Liver (tissue), 9 donors: ENCODE data around the gene CADPS. TPM values are rescaled to one million over a fixed set of nuclear protein-coding genes. Genes with fewer than 3 reads are reported as not detected.

Experiments used
- DNase-seq: peaks from one replicate; pipeline ENCODE4 v3.0.0-alpha.2; 2017; ENCODE audit warnings: low spot score
- H3K27ac ChIP-seq, 2 donors: one replicate each; pipeline ENCODE4 v1.7.0; 2013; ENCODE audit warnings: inconsistent platforms in 2 of 2, low read length in 2 of 2, control low read depth in 1 of 2, low read depth in 1 of 2, mild to moderate bottlenecking in 1 of 2
- H3K27me3 ChIP-seq, 4 donors: one replicate each; pipeline versions ENCODE4 v1.6.1 to v1.7.0; 2013; ENCODE audit warnings: low read length in 3 of 4, inconsistent platforms in 1 of 4, mild to moderate bottlenecking in 1 of 4, moderate library complexity in 1 of 4; ENCODE audit not compliant: control insufficient read depth in 4 of 4, insufficient read depth in 4 of 4
- H3K36me3 ChIP-seq, 4 donors: one replicate each; pipeline versions ENCODE4 v1.6.1 to v1.7.0; 2013; ENCODE audit warnings: low read length in 3 of 4, mild to moderate bottlenecking in 3 of 4, low read depth in 1 of 4, moderate library complexity in 1 of 4; ENCODE audit not compliant: control insufficient read depth in 4 of 4, insufficient read depth in 3 of 4
- H3K4me1 ChIP-seq, 4 donors: one replicate each; pipeline versions ENCODE4 v1.6.1 to v1.7.0; 2013; ENCODE audit warnings: low read length in 3 of 4, mild to moderate bottlenecking in 3 of 4, moderate library complexity in 1 of 4; ENCODE audit not compliant: control insufficient read depth in 4 of 4, insufficient read depth in 4 of 4
- H3K4me3 ChIP-seq, 3 donors: one replicate each; pipeline versions ENCODE4 v1.6.1 to v1.7.0; 2013; ENCODE audit warnings: low read length in 3 of 3, control low read depth in 1 of 3, low read depth in 1 of 3, mild to moderate bottlenecking in 1 of 3
- H3K9ac ChIP-seq, 2 donors: one replicate each; pipeline ENCODE4 v1.7.0; 2013; ENCODE audit warnings: low read length in 2 of 2, mild to moderate bottlenecking in 2 of 2, moderate library complexity in 2 of 2, control low read depth in 1 of 2, low read depth in 1 of 2
- H3K9me3 ChIP-seq, 4 donors: one replicate each; pipeline versions ENCODE4 v1.6.1 to v1.7.0; 2013; ENCODE audit warnings: low read length in 3 of 4; ENCODE audit not compliant: control insufficient read depth in 4 of 4
- FOXA1 ChIP-seq: IDR thresholded peaks from 2 replicates; pipeline ENCODE4 v1.6.1; 2016; ENCODE audit warnings: antibody characterized with exemption
- FOXA2 ChIP-seq: IDR thresholded peaks from 2 replicates; pipeline ENCODE4 v1.6.1; 2016; ENCODE audit warnings: antibody characterized with exemption
- HNF4G ChIP-seq: IDR thresholded peaks from 2 replicates; pipeline ENCODE4 v1.6.1; 2016; ENCODE audit warnings: antibody characterized with exemption
- JUND ChIP-seq, 2 donors: IDR thresholded peaks; 2 replicates each; pipeline ENCODE4 v1.6.1; 2016; ENCODE audit warnings: antibody characterized with exemption in 2 of 2
- RAD21 ChIP-seq, 2 donors: IDR thresholded peaks; 2 replicates each; pipeline ENCODE4 v1.6.1; 2016; ENCODE audit warnings: antibody characterized with exemption in 2 of 2, mild to moderate bottlenecking in 2 of 2
- RXRA ChIP-seq, 2 donors: IDR thresholded peaks; 2 replicates each; pipeline ENCODE4 v1.6.1; 2017 to 2018; ENCODE audit warnings: antibody characterized with exemption in 2 of 2, mild to moderate bottlenecking in 1 of 2
- SP1 ChIP-seq: IDR thresholded peaks from 2 replicates; pipeline ENCODE4 v1.6.1; 2018; ENCODE audit warnings: antibody characterized with exemption, mild to moderate bottlenecking
- TAF1 ChIP-seq: conservative IDR thresholded peaks from 2 replicates; pipeline ENCODE4 v1.6.1; 2016; ENCODE audit warnings: antibody characterized with exemption, mild to moderate bottlenecking
- YY1 ChIP-seq: IDR thresholded peaks from 2 replicates; pipeline ENCODE4 v1.6.1; 2016; ENCODE audit warnings: antibody characterized with exemption, mild to moderate bottlenecking
- WGBS: extraction: QIAGEN DNeasy Blood & Tissue Kit; methylation state at CpG from one replicate; pipeline ENCODE4 v1.1.7; 2013; 5-methylcytosine and 5-hydroxymethylcytosine counted together
- polyA plus RNA-seq, 2 donors: library from polyadenylated mRNA; stranded (reverse) in 1 of 2; unstranded in 1 of 2; fragments of 200-250 nt in 1 of 2; fragments of >200 nt in 1 of 2; fragmentation: Nextera tagmentation in 1 of 2; extraction: Ambion mirVana in 1 of 2; gene quantifications; one replicate each; pipeline versions ENCODE4 v1.2.1 to v1.2.3, GENCODE V29; 2013 to 2015
- total RNA-seq, 2 donors: library from RNA; depleted of rRNA; stranded (reverse); fragments of >200 nt; gene quantifications; one replicate each; pipeline ENCODE4 v1.2.3, GENCODE V29; 2014
- TF ChIP-seq, protein P1 (sequence below): IDR thresholded peaks from 2 replicates; pipeline ENCODE4 v1.6.1; 2016; ENCODE audit warnings: antibody characterized with exemption, mild to moderate bottlenecking
- TF ChIP-seq, protein P2 (sequence below): IDR thresholded peaks from 2 replicates; pipeline ENCODE4 v1.6.1; 2016; ENCODE audit warnings: antibody characterized with exemption
- TF ChIP-seq, protein P3 (sequence below): IDR thresholded peaks from 2 replicates; pipeline ENCODE4 v1.6.1; 2016; ENCODE audit warnings: antibody characterized with exemption
- donor health status: healthy.
- donor health status: healthy.
- donor health status: healthy.
- donor health status: healthy.
- donor health status: healthy.

CADPS gene
- total and polyA plus RNA-seq, 4 donors = 0.05 to 0.37 (median 0.17) TPM; not detected in 1

DNA sequence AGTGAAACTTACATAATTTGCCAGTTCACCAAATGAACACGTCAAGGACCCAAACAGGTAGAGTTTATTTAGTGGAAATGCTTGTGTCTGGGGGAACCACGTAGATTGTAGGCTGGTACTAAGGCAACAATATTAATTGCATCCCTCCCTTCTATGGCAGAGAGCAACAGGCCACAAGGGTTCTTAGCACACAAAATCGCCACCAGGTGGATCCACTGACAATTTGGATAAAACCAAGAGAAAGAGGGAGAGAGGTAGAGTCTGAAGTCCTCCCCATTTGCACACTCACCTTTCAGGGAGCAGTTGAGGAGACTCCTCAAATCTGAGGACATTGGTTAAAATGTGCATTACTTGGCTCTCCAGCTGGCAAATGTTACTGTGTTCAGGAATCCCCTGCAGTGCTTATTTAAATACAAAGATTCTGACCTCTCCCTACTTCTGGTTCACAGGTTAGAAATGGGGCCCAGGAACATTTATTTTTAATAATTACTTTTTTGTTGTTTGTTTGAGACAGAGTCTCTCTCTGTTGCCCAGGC lies 320.9 kb downstream of the CADPS start:
- WGBS = 61% methylated on average over 3 of the region's 3 CpGs
- H3K27ac ChIP-seq = no peak overlapping the region
- H3K36me3 ChIP-seq = no peaks in the 10 kb centered on the region
- TF ChIP-seq TAF1 = no peak
- peak in 1 of 2 donors; percentile 26 for TF ChIP-seq RAD21 (IDR thresholded peaks at IDR 0.05)
- no peaks in the 10 kb centered on the region for H3K9me3 ChIP-seq
- H3K27me3 ChIP-seq = peaks cover 0 to 6% (median 0%) of the 10 kb centered on the region in 4 donors
- H3K4me3 ChIP-seq = no peak overlapping the region
- DNase-seq = no peak
- H3K9ac ChIP-seq = no peak overlapping the region
- H3K4me1 ChIP-seq = no peaks in the 10 kb centered on the region

DNA sequence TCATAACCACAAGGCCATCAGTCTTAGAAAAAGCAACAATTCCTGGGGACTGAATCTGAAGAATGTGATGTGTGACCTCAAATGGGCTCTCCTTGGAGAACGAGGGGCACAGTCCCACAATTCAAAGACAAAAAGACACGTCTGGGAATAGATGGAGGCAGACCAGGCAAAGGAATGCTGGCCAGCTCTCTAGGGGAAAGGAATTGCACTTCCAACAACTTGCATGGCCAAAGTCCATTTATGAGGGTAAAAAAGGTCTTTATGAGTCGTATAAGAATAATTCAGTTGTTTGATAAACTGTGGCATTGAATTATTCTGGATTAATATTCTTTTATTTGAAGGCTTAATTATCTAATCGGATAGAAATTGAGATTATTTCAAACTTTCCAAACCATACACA lies 321.4 kb downstream of the CADPS start:
- Histone ChIP-seq H3K4me1 (no peaks in the 10 kb centered on the region), H3K4me3 (no peak overlapping the region), H3K36me3 (no peaks in the 10 kb centered on the region), H3K27ac (no peak overlapping the region), H3K9ac (no peak overlapping the region), H3K9me3 (no peaks in the 10 kb centered on the region), H3K27me3 (peaks cover 0 to 6% (median 0%) of the 10 kb centered on the region in 4 donors)
- WGBS = 73% methylated on average over 4 of the region's 4 CpGs
- TF ChIP-seq FOXA2 = no peak
- TF ChIP-seq JUND (IDR thresholded peaks at IDR 0.05) = no peak
- no peak for DNase-seq

DNA sequence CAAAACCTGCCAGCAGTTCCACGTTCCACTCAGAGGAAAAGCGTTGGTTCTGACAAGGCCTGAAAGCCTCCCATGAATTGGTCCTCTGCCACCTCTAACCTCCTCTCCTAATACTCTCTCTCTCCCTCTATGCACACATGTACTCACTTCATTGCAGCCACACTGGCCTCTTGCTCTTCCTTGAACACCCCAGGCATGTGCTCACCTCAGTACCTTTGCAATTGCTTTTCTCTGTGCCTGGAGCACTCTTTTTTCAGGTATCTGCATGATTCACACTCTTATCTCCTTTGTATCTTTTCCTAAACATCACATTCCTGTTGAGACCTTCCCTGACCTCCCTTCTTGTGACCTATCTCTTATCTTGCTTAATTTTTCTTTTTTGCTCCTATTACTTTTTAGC lies 323.7 kb downstream of the CADPS start:
- TF ChIP-seq RXRA (IDR thresholded peaks at IDR 0.05) (no peak), SP1 (no peak)
- TF ChIP-seq, protein P1, sequence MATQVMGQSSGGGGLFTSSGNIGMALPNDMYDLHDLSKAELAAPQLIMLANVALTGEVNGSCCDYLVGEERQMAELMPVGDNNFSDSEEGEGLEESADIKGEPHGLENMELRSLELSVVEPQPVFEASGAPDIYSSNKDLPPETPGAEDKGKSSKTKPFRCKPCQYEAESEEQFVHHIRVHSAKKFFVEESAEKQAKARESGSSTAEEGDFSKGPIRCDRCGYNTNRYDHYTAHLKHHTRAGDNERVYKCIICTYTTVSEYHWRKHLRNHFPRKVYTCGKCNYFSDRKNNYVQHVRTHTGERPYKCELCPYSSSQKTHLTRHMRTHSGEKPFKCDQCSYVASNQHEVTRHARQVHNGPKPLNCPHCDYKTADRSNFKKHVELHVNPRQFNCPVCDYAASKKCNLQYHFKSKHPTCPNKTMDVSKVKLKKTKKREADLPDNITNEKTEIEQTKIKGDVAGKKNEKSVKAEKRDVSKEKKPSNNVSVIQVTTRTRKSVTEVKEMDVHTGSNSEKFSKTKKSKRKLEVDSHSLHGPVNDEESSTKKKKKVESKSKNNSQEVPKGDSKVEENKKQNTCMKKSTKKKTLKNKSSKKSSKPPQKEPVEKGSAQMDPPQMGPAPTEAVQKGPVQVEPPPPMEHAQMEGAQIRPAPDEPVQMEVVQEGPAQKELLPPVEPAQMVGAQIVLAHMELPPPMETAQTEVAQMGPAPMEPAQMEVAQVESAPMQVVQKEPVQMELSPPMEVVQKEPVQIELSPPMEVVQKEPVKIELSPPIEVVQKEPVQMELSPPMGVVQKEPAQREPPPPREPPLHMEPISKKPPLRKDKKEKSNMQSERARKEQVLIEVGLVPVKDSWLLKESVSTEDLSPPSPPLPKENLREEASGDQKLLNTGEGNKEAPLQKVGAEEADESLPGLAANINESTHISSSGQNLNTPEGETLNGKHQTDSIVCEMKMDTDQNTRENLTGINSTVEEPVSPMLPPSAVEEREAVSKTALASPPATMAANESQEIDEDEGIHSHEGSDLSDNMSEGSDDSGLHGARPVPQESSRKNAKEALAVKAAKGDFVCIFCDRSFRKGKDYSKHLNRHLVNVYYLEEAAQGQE = no peak
- DNase-seq = no peak
- no peaks in the 10 kb centered on the region for H3K36me3 ChIP-seq
- 89% methylated on average over 2 of the region's 2 CpGs for WGBS
- H3K27ac ChIP-seq = no peak overlapping the region
- H3K27me3 ChIP-seq = peaks cover 0 to 6% (median 2%) of the 10 kb centered on the region in 4 donors
- H3K9me3 ChIP-seq = no peaks in the 10 kb centered on the region
- no peak overlapping the region for H3K9ac ChIP-seq
- H3K4me1 ChIP-seq = no peaks in the 10 kb centered on the region
- no peak overlapping the region for H3K4me3 ChIP-seq

DNA sequence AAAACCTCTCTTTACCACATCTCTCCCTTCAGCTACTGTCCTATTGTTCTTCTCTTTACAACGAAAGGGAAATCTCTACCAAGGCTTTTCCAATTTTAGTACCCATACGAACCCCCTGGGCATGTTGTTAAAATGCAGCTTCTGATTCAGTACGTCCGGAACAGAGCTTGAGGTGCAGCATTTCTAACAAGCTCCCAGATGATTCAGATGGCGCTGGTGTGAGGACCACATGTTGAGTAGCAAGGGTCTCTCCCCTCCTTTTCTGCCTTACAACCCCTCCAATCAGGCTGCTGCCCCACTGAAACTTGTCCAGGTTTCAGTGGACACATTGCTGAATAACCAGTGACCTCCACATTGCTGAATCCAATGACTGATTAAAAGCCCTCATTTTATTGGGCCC lies 324.8 kb downstream of the CADPS start:
- TF ChIP-seq YY1 (no peak), FOXA1 (no peak), HNF4G (no peak), JUND (IDR thresholded peaks at IDR 0.05) (no peak), TAF1 (no peak)
- TF ChIP-seq, protein P2, sequence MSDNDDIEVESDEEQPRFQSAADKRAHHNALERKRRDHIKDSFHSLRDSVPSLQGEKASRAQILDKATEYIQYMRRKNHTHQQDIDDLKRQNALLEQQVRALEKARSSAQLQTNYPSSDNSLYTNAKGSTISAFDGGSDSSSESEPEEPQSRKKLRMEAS = no peak
- TF ChIP-seq, protein P3, sequence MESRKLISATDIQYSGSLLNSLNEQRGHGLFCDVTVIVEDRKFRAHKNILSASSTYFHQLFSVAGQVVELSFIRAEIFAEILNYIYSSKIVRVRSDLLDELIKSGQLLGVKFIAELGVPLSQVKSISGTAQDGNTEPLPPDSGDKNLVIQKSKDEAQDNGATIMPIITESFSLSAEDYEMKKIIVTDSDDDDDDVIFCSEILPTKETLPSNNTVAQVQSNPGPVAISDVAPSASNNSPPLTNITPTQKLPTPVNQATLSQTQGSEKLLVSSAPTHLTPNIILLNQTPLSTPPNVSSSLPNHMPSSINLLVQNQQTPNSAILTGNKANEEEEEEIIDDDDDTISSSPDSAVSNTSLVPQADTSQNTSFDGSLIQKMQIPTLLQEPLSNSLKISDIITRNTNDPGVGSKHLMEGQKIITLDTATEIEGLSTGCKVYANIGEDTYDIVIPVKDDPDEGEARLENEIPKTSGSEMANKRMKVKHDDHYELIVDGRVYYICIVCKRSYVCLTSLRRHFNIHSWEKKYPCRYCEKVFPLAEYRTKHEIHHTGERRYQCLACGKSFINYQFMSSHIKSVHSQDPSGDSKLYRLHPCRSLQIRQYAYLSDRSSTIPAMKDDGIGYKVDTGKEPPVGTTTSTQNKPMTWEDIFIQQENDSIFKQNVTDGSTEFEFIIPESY = no peak

More for the DNA sequence above, 324.8 kb downstream of the CADPS start:
- Histone ChIP-seq H3K27ac (no peak overlapping the region), H3K4me3 (no peak overlapping the region), H3K4me1 (no peaks in the 10 kb centered on the region), H3K27me3 (peaks cover 0 to 6% (median 2%) of the 10 kb centered on the region in 4 donors), H3K36me3 (no peaks in the 10 kb centered on the region), H3K9me3 (no peaks in the 10 kb centered on the region), H3K9ac (no peak overlapping the region)
- DNase-seq = no peak
- 63% methylated on average over 5 of the region's 5 CpGs for WGBS
